GM19238 (cell line): Measurements from ENCODE around the gene SVOP.
"Not testable (repeated sequence)": the region's sequence is repeated elsewhere in the genome, so short reads cannot be mapped to it uniquely, and the experiment has no call there.

Experiments used
- DNase-seq: peaks from one replicate; pipeline ENCODE4 v3.0.0; 2011; ENCODE audit warnings: low spot score; ENCODE audit not compliant: insufficient read length

The SVOP gene, protein sequence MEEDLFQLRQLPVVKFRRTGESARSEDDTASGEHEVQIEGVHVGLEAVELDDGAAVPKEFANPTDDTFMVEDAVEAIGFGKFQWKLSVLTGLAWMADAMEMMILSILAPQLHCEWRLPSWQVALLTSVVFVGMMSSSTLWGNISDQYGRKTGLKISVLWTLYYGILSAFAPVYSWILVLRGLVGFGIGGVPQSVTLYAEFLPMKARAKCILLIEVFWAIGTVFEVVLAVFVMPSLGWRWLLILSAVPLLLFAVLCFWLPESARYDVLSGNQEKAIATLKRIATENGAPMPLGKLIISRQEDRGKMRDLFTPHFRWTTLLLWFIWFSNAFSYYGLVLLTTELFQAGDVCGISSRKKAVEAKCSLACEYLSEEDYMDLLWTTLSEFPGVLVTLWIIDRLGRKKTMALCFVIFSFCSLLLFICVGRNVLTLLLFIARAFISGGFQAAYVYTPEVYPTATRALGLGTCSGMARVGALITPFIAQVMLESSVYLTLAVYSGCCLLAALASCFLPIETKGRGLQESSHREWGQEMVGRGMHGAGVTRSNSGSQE

DNA sequence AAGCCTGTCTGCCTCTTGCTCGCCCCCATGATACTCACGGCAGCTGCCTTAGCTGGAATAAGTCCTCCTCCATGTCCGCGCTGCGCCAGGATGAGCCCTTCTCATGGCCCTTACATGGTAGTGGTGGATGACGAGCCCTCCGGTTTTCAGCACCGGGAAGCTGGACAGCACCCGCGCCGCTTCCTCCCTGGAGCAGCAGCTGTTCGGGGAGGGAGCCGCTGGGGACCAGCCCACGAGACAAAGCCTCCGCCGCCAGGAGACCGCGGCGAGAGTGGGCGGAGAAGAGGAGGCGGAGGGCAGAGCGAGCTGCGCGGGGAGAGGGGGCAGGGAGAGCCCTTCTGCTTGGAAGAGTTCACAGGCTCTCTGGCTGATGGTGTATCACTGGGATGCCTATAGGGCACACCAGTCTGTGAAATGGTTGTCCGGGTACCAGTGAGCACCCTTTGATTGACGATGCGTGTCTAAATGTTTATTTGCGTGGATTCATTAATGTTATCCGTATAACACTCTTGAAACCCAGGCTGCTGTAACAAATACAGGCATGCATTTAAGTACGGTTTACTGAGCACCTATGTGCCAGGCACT is at the start of gene SVOP:
TSS of gene SVOP (minus strand) at position 273 of the 585 bp plus-strand sequence. CDS start at position 73, 200 bp downstream.
- DNase-seq = peak; percentile 16

DNA sequence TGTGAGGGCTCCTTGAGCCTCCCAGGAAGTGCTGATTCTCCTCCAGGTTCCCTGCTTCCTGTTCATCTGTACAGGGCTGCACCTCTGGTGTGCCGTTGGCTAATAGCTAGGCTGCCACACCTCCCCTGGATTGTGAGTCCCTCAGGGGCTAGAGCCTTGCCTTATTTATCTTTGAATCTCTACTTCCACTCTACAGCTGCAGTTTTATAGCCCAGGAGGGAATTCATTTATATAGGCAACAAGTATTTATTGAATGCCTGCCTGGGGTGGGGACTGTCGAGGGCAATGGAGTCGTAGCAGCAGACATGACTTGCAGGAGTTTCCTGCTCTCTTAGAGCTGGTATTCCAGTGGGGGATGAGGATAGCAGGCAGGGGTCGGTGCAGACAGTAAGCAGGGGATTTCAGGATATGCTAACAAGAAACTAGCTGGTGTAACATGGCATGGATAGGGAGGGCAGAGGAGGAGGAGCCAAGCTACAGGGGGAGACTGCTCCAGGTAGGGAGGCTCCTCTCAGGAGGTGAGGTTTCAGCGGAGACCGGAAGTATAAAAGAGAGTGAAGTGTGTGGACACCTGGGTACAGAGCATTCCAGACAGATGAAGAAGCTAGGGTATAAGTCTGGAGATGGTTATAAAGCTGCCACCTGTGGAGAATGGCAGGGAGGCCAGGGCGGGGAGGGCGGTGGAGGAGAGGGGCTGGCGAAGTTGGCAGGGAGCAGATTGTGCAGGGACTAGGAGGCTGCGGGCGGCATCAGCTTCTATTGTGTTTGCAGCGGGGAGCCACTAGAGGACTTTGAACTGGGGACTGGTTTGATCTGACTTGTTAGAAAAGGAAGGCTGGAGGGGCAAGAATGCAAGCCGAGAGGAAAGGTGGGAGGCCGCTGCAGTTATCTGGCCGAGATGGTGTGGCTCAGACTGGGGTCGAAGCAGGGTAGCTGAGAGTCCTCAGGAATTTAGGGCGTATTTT is 48.7 kb upstream of the SVOP start:
- no peak for DNase-seq

DNA sequence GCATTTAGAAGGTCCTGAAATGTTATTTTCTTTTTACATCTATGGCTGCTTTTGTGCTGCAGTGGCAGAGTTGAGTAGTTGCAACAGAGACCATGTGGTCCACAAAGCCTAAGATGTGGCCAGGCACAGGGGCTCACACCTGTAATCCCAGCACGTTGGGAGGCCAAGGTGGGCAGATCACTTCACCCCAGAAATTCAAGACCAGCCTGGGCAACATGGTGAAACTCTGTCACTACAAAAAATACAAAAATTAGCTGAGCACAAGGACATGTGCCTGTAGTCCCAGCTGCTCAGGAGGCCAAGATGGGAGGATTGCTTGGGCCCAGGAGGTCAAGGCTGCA is 45.0 kb upstream of the SVOP start:
- no peak for DNase-seq

DNA sequence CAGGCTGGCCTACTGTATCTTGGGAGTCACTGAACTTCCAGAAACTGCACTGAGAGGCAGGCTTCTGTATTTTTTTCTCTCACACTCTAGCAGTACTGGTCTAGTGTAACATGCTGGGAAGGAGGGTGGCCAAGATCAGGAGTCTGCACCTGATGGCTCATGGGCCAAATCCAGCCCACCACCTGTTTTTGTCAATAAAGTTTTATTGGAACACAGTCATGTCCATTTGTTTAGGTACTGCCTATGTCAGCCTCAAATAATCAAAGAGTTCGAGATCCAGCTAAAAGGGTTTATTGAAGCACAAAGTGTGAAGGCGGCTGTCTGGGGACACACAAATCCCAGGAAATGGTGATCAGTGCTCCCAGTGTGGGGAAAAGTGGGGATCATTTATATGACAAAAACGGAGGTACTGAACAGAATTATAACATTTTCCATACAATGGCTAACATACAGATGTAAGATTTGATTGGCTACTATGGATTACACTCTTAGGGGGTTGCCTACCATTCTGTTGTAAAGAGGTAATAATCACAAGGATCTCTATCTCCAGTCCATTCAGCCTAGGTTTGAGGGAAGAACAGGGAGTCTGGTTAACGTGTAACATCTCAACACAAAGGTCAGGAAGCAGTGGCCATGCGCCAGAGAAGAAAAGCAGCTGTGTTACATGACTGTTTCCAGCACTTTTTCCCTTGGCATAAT is 44.4 kb upstream of the SVOP start:
- DNase-seq = no peak

DNA sequence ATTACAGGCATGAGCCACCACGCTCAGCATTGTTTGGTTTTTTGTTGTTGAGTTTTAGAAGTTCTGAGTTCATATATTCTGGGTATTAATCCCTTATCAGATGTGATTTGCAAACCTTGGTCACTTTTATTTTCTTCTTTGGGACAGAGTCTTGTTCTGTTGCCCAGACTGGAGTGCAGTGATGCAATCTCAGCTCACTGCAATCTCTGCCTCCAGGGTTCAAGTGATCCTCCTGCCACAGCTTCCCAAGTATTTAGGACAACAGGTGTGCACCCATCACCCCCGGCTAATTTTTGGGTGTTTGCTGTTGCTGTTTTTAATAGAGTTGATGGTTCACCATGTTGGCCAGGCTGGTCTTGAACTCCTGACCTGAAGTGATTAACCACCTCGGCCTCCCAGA is 43.3 kb upstream of the SVOP start:
- no peak for DNase-seq

DNA sequence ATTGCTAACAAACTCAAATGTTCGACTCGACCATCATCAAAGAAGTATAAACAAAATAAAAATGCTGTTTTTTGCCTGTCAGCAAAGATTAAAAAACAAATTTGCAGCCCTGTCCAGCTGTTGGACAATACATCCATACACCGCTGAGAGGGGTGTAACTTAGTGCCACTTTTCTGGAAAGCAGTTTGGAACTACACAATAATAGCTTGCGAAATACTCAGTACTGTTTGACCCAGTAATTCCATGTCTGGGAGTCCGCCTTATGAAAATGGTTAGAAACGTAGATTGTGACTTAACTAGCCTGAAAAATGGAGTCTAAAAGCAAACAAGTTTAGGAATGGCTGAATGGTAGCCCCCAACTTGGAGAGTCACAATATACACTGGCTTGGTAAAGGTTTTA is 37.9 kb upstream of the SVOP start:
- no peak for DNase-seq

DNA sequence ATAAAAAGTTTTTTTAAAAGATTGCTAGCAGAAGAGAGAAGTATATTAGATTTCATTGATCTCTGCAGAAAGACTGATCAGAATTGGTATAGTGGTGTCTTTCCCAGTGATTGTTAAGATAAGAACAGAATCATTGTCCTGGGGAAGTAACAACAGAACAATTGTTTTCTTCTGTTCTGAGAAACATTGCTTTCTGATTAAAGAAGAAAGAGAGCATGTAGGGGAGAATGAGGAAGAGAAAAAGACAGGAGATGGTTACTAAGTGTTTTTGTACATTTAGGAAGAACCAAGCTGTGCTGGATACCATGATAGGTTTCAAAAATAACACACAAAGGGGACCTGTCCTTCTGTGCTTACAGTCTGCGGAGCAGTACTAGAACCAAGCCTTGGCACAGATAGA is 36.5 kb upstream of the SVOP start:
- DNase-seq = no peak

DNA sequence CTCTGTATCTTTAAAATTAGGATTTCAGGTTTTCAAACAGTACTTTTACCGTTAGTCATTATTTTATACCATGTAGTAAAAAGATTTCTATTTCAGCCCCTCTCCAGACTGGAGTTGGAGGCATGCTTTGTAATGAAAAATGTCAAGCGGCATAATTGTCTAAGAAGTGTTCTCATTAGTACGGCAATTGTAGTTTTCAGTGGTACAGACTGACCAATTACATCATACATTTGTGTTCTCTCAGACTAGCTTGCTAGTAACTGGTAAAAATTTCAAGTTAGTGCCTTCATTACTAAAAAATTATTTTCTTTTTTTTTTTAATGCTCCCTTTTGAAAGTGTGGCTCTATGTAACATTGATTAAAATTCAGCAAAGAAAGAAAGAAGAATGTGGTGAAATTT is 36.0 kb upstream of the SVOP start:
- DNase-seq = no peak

DNA sequence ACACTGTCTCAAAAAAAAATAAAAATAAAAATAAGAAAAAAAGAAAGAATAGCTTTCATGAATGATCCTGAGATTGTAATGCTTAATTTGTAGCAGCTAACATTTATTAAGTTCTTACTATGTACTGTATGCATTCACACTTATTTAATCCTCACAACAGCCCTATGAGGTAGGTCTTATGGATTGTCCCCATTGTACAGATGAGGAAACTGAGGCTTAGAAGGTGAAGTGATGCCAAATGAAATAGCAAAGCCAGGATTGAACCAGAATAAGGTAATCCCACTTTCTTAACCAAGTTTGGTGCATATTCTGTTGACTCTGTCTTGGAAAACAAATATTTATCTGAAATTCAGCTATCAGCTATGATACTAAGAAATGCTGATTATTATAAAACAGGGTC is 33.7 kb upstream of the SVOP start:
- no peak for DNase-seq

DNA sequence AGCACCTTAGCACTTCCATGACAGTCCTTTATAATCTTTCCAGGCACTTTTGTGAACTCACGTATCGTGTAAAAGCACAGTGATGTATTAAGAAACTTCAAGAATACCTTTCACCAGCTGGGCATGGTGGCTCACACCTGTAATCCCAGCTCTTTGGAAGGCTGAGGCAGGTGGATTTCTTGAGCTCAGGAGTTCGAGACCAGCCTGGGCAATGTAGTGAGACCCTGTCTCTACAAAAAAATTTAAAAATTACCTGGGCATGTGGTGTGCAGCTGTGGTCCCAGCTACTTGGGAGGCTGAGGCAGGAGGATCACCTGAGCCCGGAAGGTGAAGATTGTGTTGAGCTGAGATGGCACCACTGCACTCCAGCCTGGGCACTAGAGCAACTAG is 33.3 kb upstream of the SVOP start:
- DNase-seq = not testable (repeated sequence)

DNA sequence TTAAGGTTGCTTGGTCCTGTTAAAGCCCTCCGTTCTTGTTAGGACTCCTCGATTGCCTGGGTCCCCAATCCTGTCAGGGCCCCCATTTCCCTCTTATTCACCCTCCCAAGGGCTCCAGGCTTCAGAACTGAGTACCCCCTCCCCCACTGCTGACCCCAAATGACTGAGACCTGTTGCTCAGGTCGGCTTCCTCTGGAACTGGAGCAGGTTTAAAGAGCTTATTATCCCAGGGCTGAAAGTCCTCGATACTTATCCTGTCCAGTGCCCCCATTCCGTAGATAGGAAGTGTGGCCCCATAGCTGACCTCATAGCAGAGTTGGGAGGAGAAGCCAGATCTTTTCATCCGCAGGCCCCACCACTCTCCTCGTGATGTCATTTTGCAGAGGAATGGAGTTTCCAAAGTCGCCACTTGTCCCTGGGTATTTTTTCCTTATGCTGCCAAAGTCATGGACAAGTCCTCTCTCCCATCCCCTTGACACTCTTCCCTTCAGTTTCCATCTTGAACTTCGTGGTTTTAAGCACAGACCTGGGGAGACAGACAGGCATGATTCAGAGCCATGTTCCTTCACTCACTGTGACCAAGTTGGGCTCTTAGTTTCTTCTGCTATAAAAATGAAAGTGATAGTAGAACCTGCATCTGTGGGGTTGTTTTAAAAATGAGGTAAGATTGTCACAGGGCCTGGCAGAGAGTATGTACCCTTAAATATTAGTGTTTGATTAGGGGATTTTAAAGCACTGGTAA is 32.7 kb upstream of the SVOP start:
- DNase-seq = peak; percentile 17

DNA sequence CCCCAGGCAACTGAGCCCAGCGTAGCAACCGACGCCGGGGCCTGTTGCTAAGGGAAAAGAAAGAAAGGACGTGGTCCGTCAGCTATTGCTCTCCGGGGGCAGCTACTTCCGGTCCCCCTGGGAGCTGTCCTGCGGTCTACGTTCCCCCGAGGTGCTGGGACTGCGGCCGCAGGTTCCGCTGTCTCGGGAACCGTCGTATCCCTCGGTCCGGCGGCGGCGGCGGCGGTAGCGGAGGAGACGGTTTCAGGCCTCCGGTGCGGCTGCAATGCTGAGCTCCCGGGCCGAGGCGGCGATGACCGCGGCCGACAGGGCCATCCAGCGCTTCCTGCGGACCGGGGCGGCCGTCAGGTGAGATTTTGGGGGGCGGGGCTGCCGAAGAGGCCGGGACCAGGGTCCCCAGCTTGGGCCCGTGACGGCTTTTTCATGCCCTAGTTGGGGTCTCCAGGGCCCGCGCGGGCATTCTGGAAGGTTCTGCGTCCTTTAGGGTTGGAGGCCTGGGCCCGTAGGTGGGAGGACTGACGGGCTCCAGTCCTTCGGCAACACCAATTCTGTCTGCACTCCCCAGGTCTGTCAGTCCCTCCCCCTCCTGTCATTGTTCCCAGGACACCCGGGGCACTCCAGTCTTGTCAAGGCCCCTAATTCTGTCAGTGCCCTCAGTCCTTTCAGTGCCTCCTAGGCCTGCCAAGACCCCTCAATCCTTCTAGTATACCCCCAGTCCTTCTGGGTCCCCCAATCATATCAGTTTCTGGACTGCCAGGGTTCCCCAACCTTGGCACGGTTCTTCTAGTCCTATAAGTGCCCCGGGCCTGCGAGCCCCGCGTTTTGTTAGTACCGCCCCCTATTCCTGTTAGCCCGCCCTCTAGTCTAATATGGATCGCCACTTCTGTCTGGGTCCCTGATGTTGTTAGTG is 31.8 kb upstream of the SVOP start, which contains the start of gene USP30:
TSS of gene USP30 (plus strand) at position 163 of the 910 bp plus-strand sequence. CDS start at position 266, 103 bp downstream.
- peak; percentile 79 for DNase-seq

DNA sequence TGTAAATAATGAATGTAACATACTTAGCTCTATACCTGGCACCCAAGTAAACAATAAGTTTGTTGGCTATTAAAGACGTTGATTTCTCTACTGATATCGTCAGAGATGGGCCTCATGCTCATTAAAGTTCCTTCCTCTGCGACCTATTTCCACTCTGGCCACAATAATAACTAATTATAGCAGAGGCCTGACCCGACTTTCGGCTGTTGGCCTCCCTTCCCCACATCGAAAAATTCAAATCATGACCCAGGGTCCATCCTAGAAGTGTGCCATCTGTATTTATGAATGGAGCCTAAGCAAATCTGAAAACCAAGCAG is 31.2 kb upstream of the SVOP start:
- no peak for DNase-seq

DNA sequence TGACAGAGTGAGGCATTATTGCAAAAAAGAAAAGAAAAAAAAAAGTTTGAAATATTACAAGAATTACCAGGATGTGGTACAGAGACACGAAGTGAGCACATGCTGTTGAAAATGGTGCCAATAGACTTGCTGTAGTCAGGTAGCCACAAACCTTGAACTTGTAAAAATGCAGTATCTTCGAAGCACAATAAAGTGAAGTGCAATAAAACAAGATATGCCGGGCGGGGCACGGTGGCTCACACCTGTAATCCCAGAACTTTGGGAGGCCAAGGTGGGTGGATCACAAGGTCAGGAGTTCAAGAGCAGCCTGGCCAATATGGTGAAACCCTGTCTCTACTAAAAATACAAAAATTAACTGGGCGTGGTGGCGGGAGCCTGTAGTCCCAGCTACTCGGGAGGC is 28.9 kb upstream of the SVOP start:
- DNase-seq = not testable (repeated sequence)

DNA sequence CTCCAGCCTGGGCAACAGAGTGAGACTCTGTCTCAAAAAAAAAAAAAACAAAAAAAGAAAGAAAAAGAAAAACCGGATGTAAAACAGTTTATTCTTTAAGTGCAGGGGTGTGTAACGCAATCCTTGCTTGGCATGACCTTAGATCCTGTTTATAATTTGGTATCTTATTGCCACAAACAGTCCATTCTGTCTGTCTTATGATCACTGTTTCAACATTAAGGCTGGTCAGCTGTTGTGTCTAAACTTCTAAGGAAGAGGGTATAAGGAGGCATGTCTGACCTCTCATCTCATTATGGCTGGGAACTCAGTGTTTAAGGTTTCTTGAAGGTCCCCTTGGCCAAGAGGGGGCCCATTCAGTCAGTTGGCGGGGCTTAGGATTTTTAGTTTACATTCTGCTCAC is 27.8 kb upstream of the SVOP start:
- DNase-seq = not testable (repeated sequence)

DNA sequence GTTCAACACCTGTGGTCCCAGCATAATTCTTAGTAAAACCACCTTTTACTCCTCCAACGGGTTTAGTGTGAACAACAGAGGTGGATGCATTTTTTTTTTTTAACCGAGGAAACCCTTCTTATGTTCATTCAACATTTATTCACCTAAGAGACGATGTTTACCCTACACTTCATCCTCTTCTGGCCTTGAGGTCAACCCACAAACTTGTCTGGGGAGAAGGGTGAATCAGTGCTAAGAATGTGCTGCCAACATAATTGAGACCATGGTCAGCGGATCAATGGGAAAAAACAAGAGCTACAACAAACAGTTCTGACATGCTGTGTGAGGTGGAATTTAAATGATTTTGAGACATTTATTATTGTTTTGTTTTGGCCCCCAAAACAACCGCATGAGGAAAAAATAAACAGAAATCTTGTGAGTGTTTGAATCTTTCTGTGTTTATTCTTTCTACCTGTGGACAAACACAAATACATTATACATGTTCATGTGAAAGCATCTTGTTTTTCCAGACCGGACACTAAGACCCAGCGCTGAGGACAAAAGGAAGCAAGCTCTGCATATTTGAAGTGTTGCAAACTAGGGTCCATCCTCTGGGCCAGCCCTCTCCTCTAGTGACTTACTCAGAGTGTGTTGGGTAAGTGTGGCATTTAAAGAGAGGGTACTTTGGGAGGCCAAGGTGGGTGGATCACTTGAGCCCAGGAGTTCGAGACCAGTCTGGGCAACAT is 26.4 kb upstream of the SVOP start:
- no peak for DNase-seq

DNA sequence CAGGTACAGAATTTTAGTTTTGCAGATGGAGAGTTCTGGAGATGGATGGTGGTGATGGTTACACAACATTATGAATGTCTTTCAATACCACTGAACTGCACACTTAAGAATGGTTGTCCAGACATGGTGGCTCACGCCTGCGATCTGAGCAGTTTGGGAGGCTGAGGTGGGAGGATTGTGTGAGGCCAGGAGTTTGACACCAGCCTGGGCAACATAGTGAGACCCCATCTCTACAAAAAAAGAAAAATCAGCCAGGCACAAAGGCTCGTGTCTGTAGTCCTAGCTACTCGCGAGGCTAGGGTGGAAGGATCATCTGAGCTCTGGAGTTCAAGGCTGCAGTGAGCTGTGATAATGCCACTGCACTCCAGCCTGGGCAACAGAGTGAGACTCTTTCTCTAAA is 23.4 kb upstream of the SVOP start:
- no peak for DNase-seq

DNA sequence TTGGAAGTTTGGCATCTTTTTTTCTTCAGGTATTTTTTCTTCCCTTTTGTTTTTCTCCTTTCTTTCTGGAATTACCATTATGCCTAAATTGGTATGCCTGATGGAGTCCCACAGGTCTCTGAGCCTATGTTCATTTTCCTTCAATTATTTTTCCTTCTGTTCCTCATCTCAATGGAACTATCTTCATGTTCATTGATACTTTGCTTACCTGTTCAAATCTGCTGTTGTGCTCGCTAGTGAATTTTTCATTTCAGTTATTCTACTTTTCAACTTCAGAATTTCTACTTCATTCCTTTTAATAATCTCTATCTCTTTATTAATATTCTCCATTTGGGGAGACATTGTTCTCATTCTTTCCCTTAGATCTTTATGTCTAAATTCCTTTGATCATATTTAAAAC is 16.1 kb upstream of the SVOP start:
- no peak for DNase-seq
